HL-60/S4 (cell line): ENCODE results near the gene RNPEPL1.

ENCODE experiments used
- in situ Hi-C: fragments of 300-500 bp; cut with MboI; formaldehyde crosslinking; loops from 2 replicates; pipeline ENCODE4 v1.14.3; 2022; ENCODE audit warnings: low sequenced_read_pairs

RNPEPL1 gene

DNA sequence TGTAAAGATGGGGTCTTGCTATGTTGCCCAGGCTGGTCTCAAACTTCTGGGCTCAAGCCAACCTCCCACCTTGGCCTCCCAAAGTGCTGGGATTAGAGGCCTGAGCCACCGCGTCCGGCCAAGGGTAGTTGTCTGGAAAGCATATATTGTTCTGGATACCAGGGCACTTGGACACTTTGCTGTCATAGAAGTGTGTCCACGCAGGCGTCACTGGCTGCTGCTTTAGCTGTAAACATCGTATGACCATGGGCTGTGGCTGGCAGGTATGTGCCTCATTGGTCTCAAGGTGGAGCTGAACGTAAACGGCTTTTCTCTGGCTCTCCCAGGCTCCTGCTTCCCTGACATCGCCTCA, 53.8 kb downstream of the RNPEPL1 start:
- in situ Hi-C loops: no loop called here

- in situ Hi-C loops: no loop called here
These were observed 54.4 kb downstream of the RNPEPL1 start for GRCh38 chr2:240622531-240623235.

DNA sequence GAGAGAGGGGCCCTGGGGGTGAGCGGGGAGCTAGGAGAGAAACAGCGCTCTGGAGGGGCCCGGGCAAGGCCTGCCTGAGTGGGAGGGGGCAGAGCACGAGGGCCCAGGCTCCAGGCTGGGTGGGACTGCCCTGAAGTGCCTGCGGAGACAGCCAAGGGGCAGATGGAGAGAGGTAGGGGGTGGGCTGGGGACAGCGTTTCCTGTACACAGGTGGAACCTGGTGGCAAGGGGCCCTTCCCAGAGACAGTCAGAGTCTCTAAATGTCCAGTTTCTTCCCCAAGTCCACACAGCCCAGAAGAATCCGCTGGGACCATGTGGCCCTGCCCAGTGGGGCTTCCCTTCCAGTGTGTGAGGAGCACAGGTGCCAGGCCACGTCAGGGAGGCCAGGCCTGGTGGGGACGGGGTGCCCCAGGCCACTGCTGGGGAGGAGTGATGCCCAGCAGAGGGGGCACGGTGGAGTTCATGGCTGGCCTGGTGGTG, 55.3 kb downstream of the RNPEPL1 start:
- in situ Hi-C loops: no loop called here

DNA sequence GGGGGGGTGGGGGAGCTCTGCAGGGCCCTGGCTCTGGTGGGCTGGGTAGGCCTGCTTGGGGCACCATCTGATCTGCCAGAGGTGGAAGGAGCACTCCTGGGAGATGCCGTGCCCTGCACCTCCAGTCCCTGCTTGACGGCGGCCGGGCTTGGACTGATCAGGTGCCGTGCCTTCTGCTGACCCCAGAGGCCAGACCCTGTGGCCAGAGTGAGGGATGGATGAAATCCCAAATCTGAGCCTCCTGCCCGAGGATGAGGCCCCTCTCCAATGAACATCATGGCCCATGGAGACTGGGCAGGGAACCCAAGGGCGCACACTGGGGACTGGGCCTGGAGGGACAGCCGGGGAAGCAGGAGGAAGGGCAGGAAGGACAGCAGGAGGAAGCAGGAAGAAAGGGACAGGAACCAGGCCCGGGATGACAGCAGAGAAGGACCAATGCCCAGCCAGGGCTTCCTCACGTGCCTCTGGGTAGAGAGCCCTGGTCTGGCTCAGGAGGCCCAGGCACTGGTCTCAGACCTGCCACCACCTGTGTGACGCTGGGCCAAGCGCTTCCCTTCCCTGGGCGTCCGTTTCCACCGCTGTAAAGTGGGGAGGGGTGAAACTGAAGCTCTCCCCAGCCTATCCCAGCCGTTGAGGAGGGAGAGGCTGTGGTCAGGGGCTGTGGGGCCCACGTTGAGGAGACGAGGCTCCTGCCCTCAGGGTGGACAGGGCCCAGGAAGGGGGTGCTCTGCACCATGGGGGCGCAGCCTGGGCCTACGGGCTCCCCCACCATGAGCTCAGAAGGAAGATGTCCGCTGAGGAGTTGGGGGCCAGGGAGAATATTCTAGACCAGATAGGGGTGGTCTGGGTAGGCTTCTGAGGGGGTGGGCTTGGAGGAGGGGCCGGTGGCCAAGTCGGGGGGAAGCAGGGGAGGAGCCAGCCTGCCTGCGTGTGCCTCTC, 56.0 kb downstream of the RNPEPL1 start:
- in situ Hi-C loops: no loop called here

DNA sequence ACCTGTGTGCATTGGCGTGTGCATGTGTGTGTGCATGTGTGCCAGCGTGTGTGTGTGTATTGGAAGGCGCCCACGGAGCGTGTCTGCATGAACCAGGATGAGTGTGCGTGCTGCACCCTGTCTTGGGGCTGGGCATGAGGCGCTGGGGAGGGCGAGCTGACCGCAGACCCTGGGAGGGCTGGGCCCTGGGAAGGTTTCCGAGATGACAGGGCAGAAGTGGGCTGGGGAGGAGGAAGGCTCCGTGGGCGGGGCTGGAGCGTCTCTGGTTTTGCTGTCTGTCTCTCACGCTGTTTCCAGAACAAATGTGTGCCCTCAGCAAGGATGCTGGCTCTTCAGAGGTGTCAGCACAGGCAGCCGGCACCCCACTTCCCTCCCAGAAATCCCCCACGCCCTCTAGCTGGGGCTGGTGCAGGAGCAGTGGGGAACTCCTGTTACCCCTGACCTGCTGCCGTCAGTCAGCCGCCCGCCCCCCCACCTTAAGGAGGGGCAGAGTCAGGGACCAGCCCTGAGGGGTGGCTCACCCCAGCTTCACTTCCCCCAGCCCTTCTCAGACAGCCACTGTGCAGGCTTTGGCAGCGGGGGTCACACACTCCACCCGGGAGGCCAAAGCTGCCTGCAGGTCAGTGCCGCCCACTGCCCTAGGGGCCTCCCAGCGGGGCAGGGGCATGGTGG, 56.8 kb downstream of the RNPEPL1 start, which contains the start of gene GPR35:
Gene GPR35, plus strand, starts transcription at position 531 of the 672 bp plus-strand sequence. CDS start 4,473 bp downstream, outside the sequence.
- in situ Hi-C loops: no loop called here

- in situ Hi-C loops: no loop called here
These were observed 58.4 kb downstream of the RNPEPL1 start for GRCh38 chr2:240626531-240627300.

- in situ Hi-C loops: no loop called here
These were observed 59.6 kb downstream of the RNPEPL1 start for GRCh38 chr2:240627736-240628506.

- in situ Hi-C loops: no loop called here
These were observed 60.2 kb downstream of the RNPEPL1 start for GRCh38 chr2:240628507-240628807.

- in situ Hi-C loops: no loop called here
These were observed 60.7 kb downstream of the RNPEPL1 start for GRCh38 chr2:240628808-240629618.

DNA sequence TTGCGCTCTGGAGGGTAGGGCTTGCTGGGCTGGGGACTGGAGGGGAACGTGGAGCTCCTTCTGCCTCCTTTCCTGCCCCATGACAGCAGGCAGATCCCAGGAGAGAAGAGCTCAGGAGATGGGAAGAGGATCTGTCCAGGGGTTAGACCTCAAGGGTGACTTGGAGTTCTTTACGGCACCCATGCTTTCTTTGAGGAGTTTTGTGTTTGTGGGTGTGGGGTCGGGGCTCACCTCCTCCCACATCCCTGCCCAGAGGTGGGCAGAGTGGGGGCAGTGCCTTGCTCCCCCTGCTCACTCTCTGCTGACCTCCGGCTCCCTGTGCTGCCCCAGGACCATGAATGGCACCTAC, 61.3 kb downstream of the RNPEPL1 start:
- in situ Hi-C loops: no loop called here

DNA sequence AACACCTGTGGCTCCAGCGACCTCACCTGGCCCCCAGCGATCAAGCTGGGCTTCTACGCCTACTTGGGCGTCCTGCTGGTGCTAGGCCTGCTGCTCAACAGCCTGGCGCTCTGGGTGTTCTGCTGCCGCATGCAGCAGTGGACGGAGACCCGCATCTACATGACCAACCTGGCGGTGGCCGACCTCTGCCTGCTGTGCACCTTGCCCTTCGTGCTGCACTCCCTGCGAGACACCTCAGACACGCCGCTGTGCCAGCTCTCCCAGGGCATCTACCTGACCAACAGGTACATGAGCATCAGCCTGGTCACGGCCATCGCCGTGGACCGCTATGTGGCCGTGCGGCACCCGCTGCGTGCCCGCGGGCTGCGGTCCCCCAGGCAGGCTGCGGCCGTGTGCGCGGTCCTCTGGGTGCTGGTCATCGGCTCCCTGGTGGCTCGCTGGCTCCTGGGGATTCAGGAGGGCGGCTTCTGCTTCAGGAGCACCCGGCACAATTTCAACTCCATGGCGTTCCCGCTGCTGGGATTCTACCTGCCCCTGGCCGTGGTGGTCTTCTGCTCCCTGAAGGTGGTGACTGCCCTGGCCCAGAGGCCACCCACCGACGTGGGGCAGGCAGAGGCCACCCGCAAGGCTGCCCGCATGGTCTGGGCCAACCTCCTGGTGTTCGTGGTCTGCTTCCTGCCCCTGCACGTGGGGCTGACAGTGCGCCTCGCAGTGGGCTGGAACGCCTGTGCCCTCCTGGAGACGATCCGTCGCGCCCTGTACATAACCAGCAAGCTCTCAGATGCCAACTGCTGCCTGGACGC, 61.9 kb downstream of the RNPEPL1 start:
- in situ Hi-C loops: no loop called here
